Parathyroid adenoma (tissue), 2 donors: ENCODE data around the gene RAB10.
A peak's percentile ranks its signal among the peaks of the same experiment; 100 is the strongest.

Experiments
- H2AFZ ChIP-seq: fragments of 300-600 bp; sonication (generic); one replicate; pipeline ENCODE4 v1.7.0; 2017; ENCODE audit warnings: antibody characterized with exemption, mild to moderate bottlenecking
- H3K27ac ChIP-seq: fragments of 300-600 bp; sonication (generic); one replicate; pipeline ENCODE4 v1.7.0; 2017
- H3K27me3 ChIP-seq: fragments of 300-600 bp; sonication (generic); one replicate; pipeline ENCODE4 v1.7.0; 2017; ENCODE audit warnings: low read length; ENCODE audit not compliant: control insufficient read depth, insufficient read depth
- H3K36me3 ChIP-seq: fragments of 300-600 bp; sonication (generic); one replicate; pipeline ENCODE4 v1.7.0; 2017; ENCODE audit warnings: low read length; ENCODE audit not compliant: control insufficient read depth, insufficient read depth
- H3K4me1 ChIP-seq: fragments of 300-600 bp; sonication (generic); one replicate; pipeline ENCODE4 v1.7.0; 2017; ENCODE audit warnings: control low read depth
- H3K4me2 ChIP-seq: fragments of 300-600 bp; sonication (generic); one replicate; pipeline ENCODE4 v1.7.0; 2017; ENCODE audit warnings: low read length
- H3K4me3 ChIP-seq: fragments of 300-600 bp; sonication (generic); one replicate; pipeline ENCODE4 v1.7.0; 2017; ENCODE audit warnings: low read depth, low read length
- H3K79me2 ChIP-seq: fragments of 300-600 bp; sonication (generic); one replicate; pipeline ENCODE4 v1.7.0; 2017; ENCODE audit warnings: control low read depth
- H3K9ac ChIP-seq: fragments of 300-600 bp; sonication (generic); one replicate; pipeline ENCODE4 v1.7.0; 2017; ENCODE audit warnings: mild to moderate bottlenecking
- H3K9me3 ChIP-seq: fragments of 300-600 bp; sonication (generic); one replicate; pipeline ENCODE4 v1.7.0; 2017; ENCODE audit warnings: low read length; ENCODE audit not compliant: control insufficient read depth
- TF ChIP-seq, protein P1 (sequence below): fragments of 300-600 bp; sonication (generic); IDR thresholded peaks from one replicate; pipeline ENCODE4 v1.7.0; 2017; ENCODE audit warnings: antibody characterized with exemption, mild to moderate bottlenecking
- donor health status: primary hyperparathyroidism.

RAB10 gene

GRCh38 chr2:26178246-26178645 is 144.4 kb downstream of the RAB10 start:
- peak overlapping the region; percentile 89 for H3K27ac ChIP-seq
- no peaks in the 10 kb centered on the region for H3K9me3 ChIP-seq
- H3K79me2 ChIP-seq: peaks cover 53% of the 10 kb centered on the region
- no peak overlapping the region for H3K9ac ChIP-seq
- no peaks in the 10 kb centered on the region for H3K27me3 ChIP-seq
- H2AFZ ChIP-seq: no peak overlapping the region
- H3K4me3 ChIP-seq: no peak overlapping the region
- peaks cover 57% of the 10 kb centered on the region for H3K4me1 ChIP-seq
- H3K36me3 ChIP-seq: no peaks in the 10 kb centered on the region
- TF ChIP-seq, protein P1, sequence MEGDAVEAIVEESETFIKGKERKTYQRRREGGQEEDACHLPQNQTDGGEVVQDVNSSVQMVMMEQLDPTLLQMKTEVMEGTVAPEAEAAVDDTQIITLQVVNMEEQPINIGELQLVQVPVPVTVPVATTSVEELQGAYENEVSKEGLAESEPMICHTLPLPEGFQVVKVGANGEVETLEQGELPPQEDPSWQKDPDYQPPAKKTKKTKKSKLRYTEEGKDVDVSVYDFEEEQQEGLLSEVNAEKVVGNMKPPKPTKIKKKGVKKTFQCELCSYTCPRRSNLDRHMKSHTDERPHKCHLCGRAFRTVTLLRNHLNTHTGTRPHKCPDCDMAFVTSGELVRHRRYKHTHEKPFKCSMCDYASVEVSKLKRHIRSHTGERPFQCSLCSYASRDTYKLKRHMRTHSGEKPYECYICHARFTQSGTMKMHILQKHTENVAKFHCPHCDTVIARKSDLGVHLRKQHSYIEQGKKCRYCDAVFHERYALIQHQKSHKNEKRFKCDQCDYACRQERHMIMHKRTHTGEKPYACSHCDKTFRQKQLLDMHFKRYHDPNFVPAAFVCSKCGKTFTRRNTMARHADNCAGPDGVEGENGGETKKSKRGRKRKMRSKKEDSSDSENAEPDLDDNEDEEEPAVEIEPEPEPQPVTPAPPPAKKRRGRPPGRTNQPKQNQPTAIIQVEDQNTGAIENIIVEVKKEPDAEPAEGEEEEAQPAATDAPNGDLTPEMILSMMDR: no peak
- peak overlapping the region; percentile 46 for H3K4me2 ChIP-seq

DNA sequence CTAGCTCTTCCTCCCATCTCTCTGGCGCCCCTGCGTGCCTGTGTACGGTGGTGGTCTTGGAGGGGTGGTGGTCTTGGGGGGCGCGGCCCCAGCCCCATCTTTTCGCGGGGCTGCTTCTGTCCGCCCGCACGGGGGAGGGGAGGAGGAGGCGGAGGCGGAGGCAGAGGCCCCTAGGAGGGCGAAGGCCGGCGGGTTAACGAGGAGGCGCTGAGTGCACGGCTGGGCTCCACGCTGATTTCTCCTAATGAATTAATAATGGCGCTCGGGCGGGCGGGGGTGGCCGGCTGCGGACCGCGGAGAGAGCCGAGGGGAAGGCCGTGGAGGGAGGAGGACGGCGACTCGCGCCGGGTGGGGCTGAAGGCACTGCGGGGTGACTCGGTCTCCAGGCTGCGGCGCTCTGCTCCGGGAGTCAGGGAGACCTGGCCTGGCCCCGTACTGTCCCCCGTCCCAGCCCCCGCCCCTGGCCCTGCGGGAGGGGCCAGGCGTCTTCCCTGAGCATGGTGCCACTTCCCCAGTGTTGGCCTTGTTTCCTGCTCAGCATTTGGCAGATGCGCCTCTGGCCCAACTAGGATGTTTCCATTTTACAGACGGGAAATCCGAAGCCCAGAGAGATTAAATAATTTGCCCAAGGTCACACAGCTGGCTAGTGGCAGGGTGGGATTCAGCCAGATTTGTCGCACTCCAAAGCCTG is 145.0 kb downstream of the RAB10 start:
- Histone ChIP-seq H3K4me2 (peak overlapping the region; percentile 46), H3K4me3 (peak overlapping the region; percentile 28), H3K27me3 (no peaks in the 10 kb centered on the region), H3K9me3 (no peaks in the 10 kb centered on the region), H2AFZ (peak overlapping the region; percentile 62), H3K9ac (peak overlapping the region; percentile 12), H3K79me2 (peaks cover 53% of the 10 kb centered on the region), H3K36me3 (no peaks in the 10 kb centered on the region), H3K4me1 (peaks cover 57% of the 10 kb centered on the region), H3K27ac (peak overlapping the region; percentile 89)
- TF ChIP-seq, protein P1: no peak

GRCh38 chr2:26179446-26179913 is 145.6 kb downstream of the RAB10 start:
- TF ChIP-seq, protein P1: no peak
- peaks cover 49% of the 10 kb centered on the region for H3K79me2 ChIP-seq
- H3K9ac ChIP-seq: no peak overlapping the region
- H3K4me2 ChIP-seq: peak overlapping the region; percentile 46
- H3K4me1 ChIP-seq: peaks cover 57% of the 10 kb centered on the region
- no peak overlapping the region for H3K4me3 ChIP-seq
- no peaks in the 10 kb centered on the region for H3K36me3 ChIP-seq
- H3K27ac ChIP-seq: peak overlapping the region; percentile 89
- no peak overlapping the region for H2AFZ ChIP-seq
- H3K27me3 ChIP-seq: no peaks in the 10 kb centered on the region
- no peaks in the 10 kb centered on the region for H3K9me3 ChIP-seq

DNA sequence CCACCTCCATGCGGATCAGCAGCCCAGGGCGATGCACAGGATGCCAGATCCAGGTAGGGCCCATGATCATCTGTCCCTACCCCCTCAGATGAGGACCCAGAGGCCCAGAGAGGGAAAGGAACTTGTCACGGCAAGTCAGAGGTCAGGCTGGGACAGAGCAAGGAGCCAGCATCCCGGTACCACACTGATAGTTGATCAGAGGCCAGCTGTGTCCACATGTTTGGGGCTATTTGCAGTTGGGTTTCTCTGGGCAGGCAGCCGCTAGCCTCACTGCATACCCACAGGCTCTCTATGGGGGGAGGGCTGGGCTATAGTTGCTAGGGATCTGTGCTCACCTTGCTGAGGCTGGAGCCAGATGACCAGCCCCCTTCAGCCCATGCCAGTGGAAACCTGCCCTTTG is 148.6 kb downstream of the RAB10 start:
- no peak overlapping the region for H3K9ac ChIP-seq

More for the DNA sequence above, 148.6 kb downstream of the RAB10 start:
- peaks cover 38% of the 10 kb centered on the region for H3K79me2 ChIP-seq
- peak overlapping the region; percentile 89 for H3K27ac ChIP-seq
- H3K36me3 ChIP-seq: no peaks in the 10 kb centered on the region
- TF ChIP-seq, protein P1: no peak
- no peak overlapping the region for H3K4me2 ChIP-seq
- no peak overlapping the region for H2AFZ ChIP-seq
- peaks cover 55% of the 10 kb centered on the region for H3K4me1 ChIP-seq
- no peaks in the 10 kb centered on the region for H3K9me3 ChIP-seq
- H3K27me3 ChIP-seq: no peaks in the 10 kb centered on the region
- no peak overlapping the region for H3K4me3 ChIP-seq
